Activated T-cell treated with anti-CD3 and anti-CD28 coated beads for 24 hours (primary cell): ENCODE measurements around the gene VDAC2.

Source experiments
- DNase-seq: peaks from one replicate; pipeline ENCODE4 v3.0.0-alpha.2; 2020; ENCODE audit warnings: low read depth

Gene VDAC2

DNA sequence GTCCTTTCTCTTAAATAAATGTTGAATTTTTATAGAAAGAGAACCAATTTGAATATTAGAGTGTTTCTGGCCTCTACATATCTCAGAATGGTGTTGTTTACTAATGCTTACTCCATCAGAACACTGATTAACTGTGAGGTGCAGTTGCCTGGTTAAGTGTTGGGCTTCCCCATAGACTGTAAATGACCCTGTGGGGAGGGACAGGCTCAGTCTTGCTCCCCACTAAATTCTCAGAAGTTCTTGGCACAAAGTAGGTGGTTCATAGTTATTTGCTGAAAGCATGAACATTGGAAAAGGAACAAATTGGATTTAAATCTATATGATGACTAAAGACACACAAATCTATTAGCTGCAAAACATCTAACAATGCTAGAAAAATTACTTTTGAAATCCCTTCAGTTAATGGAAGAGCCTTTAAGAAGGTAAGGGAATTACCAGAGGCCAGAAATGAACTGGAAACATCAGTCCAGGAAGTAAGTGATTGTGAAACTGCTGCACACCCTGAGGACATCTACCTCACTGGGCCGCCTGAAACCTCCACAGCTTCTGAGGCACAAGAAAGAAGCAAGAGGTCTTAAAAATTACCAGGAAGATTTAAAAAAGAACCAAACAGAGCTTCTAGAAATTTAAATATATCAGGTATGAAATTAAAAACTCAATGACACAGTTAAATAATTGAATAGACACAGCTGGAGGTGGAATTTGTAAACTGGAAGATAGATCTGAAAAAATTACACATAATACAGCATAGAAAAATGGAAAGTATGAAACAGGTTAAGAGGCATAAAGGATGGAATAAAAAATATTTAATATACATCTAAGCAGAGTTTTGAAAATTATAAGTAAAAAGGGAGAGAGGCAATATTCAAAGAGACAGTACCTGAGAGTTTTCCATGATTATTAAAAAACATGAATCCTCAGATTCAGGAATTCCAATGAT, 43.0 kb downstream of the VDAC2 start:
- no peak for DNase-seq

DNA sequence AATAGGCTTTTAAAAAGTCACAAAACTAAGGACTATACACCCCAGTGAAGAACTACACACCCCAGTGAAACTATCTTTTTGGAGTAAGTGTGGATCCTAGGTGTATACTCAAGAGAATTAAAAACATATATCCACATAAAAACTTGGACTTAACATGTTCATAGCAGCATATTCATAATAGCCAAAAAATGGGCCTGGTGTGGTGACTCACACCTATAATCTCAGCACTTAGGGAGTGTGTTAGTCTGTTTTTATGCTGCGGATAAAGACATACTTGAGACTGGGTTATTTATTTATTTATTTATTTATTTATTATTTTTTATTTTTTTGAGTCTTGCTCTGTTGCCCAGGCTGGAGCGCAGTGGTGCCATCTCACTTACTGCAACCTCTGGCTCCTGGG, 44.1 kb downstream of the VDAC2 start:
- DNase-seq = no peak

DNA sequence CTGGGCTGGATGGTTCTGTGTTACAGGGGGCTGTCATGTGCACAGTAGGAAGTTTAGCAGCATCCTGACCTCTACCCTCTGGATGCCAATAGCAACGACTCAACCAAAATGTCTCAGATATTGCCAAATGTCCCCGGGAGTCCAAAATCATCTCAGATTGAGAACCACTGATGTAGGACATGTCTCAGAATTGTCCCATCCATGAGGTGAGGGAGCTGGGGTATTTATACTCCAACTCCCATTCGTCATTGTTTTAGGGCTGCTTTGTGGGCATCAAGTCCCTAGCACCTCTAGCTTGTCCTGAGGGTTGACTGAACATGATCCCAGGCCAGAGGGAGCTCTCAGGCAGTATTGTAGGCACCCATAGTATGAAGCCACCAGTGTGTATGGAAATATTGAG, 50.4 kb downstream of the VDAC2 start:
- no peak for DNase-seq

DNA sequence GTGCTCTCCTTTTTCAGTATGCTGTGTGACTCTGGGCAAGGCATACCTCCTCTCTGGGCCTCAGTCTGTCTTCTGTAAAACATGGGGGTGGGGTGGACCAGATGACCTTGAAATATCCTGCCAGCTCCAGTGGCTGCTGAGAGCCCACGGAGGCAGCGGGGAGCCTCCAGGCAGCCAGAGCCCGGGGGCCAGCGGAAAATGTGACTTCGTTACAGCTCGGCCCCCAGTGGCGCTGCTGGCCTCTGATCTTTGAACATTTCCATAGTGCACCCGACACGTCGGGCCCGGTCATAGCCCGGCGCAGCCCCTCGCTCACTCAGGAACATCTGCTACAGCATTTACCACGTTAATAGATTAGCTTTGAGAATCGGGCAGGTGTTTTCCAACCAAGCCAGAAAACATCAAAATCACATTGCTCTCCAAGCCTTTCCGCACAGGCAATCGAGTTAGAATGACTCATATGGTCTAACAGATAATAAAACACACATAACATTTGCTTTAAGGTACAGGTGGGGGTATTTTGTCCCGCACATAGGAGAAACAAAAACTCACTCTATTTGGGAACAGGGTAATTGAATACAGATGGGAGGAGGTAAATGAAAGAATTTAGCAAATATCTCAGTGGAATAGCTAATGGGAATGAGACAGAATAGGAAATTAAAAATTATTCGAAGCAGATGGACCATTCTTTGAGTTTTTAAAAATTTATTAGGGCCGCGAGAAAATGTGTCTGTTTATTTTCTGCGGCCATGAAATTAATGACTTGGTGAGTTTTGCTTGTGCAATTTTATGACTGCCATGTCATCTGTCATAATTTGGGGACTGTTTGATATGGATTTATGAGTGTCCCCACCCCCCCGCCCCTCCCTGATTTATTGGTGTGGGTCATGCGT, 51.5 kb downstream of the VDAC2 start:
- no peak for DNase-seq

DNA sequence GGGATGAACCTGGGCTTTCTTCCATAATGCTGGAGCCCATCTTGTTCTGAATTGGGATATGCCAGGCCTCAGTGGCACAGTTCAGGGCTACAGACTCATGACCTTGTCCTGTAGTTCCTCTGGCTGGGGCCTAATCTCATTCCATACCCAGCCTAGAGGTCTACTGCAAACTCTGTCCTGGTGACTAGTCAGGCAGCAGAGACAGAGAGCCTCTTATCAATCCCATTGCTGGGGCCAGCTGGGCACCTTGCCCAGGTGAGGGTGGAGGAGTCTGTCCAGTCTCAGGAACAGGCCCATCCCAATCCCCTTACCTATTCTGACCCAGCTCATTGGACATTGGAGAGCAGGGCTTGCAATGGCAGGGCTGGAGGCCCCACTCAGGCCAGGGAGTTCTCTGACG, 53.2 kb downstream of the VDAC2 start:
- no peak for DNase-seq

DNA sequence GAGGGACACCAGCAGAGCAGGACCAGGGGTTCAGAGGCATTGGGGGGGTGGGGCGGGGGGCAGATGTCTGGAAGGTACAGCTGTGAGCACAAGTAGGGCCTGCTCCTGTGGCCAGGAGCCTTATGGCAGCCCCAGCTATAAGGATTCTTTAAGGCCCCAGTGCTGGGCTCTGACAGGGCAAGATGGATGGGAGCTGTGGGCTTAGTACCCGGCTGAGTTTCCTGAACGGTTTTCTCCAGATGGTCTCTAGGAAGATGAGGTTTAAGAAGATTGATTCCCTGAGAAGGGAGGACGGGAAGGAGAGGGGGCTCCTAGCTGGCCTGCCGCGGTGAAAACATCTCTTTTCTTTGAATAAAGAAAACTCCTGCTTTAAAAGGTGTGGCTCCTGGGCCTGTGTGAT, 55.3 kb downstream of the VDAC2 start:
- DNase-seq = no peak

DNA sequence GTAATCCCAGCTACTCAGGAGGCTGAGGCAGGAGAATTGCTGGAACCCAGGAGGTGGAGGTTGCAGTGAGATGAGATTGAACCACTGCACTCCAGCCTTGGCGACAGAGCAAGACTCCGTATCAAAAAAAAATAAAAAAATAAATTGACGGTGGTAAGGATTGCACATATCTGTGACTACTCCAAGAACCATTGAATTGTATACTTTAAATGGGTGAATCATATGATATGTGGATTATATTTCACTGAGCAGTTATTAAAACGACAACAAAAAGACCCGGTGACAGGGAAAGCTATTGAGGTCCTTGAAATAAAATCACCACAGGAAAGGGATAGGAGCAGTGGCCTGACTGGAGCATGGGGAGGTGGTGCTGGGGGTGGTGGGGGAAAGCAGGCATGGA, 56.3 kb downstream of the VDAC2 start:
- DNase-seq = no peak

DNA sequence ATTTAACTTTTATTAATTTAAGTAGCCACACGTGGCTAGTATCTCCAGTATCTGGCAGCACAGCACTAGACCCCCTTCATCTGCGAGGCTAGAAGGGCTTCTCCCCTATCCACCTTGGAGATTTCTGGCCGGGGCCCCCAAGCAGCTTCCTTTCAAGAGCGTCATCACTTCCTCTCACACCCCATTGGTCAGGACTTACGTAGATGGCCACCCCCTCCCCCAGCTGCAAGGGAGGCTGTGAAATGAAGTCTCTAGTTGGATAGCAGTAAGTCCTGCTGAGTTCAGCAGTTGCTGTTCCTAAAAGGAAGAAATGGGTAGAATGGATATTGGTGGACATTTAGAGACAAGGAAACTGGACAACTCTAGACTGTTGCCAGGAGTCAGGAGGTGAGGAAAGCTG, 59.0 kb downstream of the VDAC2 start:
- DNase-seq = no peak

DNA sequence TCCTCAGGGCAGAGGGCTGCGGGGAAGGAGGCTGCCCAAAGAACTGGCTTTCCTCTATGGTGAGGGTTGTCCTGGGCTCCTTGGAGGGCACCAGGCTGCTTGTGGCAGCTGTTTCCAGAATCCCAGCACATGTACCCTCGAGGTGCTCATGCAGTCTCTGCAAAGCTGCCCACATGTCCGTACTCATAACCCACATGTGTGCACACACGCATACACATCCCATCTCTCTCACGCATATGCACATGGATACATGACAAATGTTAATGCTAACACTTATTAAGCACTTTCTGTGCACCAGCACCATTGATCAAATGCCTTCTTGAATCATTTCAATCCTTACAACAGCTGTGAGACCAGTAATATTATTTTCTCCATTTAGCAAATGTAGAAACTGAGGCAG, 61.5 kb downstream of the VDAC2 start:
- DNase-seq = no peak

DNA sequence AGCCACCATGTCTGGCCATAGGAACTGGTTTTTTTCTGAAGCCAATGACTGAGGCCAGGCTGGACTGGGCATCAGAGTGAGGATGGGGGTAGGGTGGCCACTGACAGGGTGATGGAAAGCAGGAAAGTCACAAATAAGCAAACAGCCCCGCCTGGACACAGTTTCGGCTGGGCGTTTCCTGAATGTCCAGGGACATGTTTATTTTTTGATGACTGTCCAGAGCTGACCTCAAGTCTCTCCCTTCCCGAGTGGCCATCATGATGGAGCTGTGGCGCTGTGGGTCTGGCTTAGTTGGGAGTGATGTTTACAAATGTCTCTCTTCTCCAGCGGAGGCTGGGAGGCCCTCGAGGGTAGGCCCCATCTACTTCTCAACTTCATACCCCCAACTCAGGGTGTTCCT, 62.3 kb downstream of the VDAC2 start:
- no peak for DNase-seq

DNA sequence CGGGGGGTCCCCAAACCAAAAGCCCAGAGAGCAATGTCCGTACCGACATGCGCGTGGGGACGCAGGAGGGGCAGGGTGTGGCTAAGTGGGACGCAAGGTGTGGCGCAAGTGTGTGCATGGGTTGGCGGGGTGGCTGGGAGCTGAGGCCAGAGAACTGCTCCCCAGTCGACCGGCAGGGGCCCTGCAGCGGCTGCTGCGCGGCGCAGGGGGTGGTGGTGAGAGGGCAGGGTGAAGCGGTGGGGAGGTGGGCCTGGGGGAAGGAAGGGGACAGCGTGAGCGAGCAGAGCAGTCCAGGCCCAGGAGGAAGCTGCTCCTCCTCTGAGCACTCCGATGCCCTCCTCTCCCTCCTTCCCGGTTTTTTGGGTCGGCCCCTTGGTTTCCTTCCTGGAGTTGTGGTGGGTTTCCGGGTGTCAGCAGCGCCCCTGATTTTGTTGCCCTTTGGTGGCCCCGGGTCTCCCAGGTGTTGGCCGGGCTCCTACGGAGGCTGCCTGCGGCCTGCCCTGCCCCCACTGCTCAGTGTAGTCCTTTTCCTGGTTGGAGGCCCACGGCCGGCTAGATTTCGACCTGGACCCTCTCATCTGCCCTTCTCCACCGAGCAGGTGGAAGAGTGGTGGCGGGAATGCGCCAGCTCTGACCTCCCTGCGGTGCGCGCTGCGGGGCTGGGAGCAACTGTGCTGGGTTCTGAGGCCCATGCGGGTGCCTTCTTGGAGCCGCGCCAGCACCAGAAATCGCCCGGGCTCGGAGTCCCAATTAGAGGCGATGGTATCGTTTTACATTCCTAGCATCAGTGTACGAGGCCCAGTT, 65.7 kb downstream of the VDAC2 start:
- DNase-seq = no peak

DNA sequence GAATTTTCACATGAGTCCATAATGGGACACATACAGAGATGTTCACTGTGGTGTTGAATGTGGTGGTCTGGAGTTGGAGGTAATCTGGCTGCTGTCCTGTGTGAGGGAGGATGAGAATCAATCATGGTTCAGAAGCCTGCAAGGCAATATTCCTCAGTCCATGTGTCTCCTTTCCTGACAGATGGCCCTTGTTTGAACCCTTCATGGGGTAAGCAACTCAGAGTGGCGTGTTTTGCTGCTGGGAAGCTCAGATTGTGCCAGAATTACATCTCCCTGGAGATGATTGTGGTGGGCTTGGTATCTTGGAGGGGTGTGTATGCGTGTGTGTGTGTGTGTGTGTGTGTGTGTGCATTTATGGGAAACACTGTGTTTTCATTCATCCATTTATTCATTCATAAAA, 69.6 kb downstream of the VDAC2 start:
- no peak for DNase-seq
